M059J (cell line): Measurements from ENCODE around the gene MCHR2. TPM values are rescaled to one million over a fixed set of nuclear protein-coding genes. Genes with fewer than 3 reads are reported as not detected.
"Not testable (repeated sequence)": the region's sequence is repeated elsewhere in the genome, so short reads cannot be mapped to it uniquely, and the experiment has no call there.

Experiments
- DNase-seq: peaks from one replicate; pipeline ENCODE4 v3.0.0-alpha.2; 2012; ENCODE audit warnings: low read depth
- total RNA-seq: library from RNA; depleted of rRNA; stranded (reverse); fragments of >200 nt; shearing (Covaris generic); gene quantifications from 2 replicates; pipeline ENCODE4 v1.2.3, GENCODE V29; 2014; rRNA removed

Gene MCHR2, protein sequence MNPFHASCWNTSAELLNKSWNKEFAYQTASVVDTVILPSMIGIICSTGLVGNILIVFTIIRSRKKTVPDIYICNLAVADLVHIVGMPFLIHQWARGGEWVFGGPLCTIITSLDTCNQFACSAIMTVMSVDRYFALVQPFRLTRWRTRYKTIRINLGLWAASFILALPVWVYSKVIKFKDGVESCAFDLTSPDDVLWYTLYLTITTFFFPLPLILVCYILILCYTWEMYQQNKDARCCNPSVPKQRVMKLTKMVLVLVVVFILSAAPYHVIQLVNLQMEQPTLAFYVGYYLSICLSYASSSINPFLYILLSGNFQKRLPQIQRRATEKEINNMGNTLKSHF
- 0.15 TPM in 1 of 2 replicates, not detected in the other for total RNA-seq

- DNase-seq, result no peak
These were observed at the start of gene MCHR2 for GRCh38 chr6:99993533-99994251. MCHR2 (minus strand) TSS chr6:99994223; CDS start chr6:99956147, 38,076 bp downstream.

- not testable (repeated sequence) for DNase-seq
These were observed 44.5 kb upstream of the MCHR2 start for GRCh38 chr6:100038546-100038945.

DNA sequence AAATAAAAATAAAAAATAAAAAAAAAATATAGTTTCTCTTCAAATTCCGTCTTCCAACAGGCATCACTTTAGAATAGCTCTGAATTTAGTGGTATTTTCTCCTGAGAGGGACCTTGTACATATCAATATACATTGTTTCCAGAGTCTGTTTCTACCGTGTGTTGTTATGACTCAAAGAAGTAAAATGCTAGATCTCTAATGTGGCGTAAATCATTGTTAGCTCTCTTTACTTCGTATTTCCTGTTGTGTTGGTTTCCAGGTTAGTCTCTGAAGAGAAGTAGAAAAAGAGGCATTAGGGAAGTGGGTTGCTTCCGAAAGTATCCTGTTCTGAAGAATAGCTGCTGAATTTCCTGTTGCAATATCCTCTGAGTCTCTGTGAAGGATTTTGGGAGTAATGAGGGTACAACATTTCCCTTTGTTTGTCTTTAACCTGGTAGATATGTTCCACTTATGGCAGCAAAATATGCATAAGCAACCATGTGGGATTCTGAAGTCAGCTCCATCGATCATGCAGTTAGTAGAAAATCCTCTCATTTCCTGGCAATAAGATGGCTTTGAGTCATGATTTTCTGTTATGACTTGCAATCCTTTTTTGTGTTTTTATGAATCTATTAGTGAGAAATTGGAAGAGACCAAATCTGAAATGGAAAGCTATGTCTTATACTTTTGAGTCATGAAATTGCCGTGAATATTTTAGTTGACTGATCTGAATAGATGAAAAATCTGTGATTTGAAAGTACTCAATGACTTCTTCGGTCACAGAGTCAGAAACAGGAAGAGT, 42.0 kb upstream of the MCHR2 start:
- peak; percentile 62 for DNase-seq

GRCh38 chr6:100023798-100024197, 29.8 kb upstream of the MCHR2 start:
- no peak for DNase-seq

- no peak for DNase-seq
These were observed 28.8 kb upstream of the MCHR2 start for GRCh38 chr6:100022847-100023246.

DNA sequence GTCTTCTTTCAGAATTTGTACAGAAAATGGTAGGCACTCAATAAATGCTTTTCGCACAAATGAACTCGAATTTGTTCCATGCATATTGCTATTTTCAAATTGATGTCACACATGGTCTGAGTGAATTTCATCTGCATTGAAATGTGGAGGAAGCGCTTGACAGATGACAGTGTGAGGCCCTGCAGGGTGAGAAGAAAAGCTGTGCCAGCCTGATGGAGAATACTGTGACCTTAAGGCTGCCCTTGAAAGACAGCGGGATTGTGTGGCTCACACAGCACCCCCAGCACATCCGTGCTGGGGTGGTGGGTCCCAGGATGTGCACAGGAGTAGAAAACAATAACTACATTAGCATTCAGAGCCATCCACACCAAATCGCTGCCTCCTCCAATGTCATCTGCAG, 14.8 kb upstream of the MCHR2 start:
- DNase-seq, result no peak

DNA sequence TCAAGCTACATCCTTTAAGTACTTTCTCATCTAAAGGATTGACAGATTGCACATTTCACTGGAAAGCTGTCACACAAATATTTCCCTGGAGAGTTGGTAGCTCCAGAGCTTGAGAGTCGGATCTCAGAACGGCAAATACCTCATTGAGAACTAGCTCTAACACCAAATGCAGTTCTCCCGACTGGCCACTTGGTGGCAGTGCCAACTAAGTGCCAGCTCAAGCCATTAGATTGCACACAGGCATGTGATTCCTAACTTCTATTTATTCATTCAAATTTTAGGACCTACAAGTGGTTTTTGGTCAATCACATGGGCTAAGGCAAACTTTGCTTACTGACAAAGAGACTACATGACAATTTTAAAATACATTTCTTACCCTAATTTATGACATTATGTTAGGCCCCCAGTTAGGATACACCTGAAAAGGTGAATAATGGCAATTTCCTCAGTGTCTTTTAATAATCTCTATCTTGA, 7.9 kb upstream of the MCHR2 start:
- DNase-seq, result peak; percentile 44

DNA sequence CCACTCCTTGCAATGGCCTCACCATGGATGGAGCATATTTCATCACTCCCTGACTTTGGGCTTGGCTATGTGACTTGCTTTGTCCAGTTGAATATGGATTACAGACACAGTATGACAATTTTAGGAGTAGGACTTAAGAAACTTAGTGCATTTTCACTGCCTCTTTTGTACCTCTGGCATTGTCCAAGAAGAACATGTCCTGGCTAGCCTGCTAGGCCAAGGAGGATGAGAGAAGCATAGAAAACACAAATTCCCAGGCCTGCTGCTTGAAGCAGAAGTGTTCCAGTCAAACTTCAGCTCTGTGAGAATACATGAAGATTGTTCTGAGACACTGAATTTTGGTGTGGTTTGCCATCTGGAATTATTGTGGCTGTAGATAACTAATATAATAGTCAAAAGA, 3.1 kb upstream of the MCHR2 start:
- DNase-seq, result no peak

DNA sequence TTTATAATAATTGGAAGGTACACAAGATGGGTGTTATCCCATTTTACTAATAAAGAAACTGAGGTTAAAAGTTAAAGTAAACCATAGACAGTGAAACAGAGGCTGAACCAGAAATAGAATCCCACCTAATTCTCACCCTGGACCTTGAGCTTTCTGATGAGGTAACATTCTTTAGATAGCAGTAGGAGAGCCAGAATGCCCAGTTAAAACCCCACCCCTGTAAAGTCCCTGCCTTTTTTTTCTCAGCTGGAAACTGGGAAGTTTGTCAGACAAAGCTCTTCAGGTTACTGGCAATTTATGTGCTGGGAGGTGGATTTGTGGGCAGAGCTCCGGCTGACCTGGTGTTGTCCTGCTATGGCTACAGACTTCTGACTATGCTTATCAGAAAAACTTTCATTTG, 1.9 kb upstream of the MCHR2 start:
- DNase-seq, result no peak

- DNase-seq, result no peak
These were observed 884 bp downstream of the MCHR2 start for GRCh38 chr6:99993146-99993532.

- no peak for DNase-seq
These were observed 2.1 kb downstream of the MCHR2 start for GRCh38 chr6:99991955-99992354.

DNA sequence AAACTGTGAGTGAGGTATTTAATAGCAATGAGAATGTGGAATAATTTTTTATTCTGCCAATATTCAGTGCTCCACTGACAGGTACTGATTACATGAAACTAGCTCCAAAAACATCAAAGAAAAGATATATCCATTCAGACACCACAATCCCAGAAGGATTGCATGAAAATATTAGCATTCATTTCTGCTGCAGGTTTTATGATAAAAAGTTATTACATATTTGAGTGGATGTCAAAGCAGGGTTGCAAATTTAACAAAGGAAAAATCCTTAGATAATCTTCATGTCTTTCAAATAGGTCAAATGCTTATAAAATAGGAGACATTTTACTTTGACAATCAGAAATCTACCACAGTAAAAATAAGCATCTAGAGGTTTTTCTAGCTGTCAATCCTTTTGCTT, 13.3 kb downstream of the MCHR2 start:
- DNase-seq, result no peak

GRCh38 chr6:99979953-99980352, 14.1 kb downstream of the MCHR2 start:
- DNase-seq, result no peak

DNA sequence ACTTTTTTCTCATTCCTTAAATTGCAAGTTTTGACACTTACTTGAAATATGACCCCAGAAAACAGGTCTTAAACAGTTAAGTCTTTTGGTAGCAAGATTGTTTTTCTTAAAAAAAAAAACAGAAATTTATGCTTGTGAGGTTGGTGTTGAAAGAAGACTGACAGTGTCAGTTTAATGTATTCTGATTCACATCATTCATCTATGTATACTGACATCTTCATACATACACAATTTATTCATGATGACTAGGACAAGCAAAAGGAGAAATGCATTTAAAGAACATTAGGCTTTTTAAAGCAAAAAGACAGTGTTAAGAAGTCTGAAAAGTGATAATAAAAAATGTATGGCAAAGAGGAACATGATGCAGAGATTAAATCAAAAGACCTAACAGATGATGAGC, 27.0 kb downstream of the MCHR2 start:
- no peak for DNase-seq

GRCh38 chr6:99960027-99960426, 34.0 kb downstream of the MCHR2 start:
- DNase-seq, result no peak

DNA sequence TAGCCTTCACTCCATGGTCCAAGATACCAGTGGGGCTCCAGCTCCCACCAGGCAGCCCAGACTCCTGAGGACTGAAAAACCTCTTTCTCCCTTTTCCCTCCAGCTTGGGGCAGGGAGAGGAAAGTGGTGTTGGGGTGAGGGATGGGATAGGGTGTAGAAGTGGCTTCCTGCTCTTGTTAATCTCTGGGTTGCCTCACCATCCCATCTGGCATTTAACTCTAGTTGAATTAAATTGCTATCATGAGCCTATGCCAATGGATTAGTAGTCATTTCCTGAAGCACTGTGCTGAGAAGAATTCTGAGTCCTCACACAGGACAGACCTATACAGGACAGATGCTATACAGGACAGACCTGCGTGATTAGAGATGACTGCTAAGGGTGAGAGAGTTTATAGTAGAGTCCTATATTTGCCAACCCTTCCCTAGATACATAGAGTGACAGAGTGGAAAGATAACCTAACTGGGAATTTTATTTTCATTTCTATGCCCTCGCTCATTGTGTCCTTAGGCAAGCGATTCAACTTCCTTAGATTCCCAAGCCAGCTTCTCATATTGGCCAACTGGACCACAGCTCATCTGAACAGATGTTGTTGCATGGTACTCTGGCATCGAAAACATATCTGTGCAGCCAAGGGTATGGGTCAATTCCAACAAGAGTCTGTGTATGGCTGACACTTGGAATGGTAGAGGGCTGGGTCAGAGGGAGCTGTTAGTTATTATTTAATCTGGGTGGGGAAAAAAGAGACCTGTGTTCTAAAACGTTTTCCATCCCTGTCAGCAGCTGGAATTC, 42.8 kb downstream of the MCHR2 start:
- no peak for DNase-seq

DNA sequence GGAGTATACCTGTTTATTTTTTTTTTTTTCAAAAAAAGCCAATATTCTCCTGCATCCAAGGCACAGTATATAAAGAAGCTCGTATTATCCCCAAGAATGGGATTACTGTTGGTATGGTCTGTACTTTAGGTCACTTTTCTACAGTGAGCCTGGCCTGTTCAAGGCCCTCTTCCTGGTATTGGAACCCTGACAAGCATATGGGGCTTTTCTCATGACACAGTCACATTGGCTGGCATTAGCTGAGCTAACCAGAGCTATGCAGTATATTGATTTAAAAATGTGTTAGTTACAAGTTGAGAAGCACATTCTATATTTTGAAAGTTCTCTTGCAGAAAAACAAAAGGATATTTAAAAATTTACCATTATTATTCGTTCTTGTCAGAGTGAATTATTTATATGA, 48.0 kb downstream of the MCHR2 start:
- no peak for DNase-seq

- no peak for DNase-seq
These were observed 50.2 kb downstream of the MCHR2 start for GRCh38 chr6:99943846-99944245.

DNA sequence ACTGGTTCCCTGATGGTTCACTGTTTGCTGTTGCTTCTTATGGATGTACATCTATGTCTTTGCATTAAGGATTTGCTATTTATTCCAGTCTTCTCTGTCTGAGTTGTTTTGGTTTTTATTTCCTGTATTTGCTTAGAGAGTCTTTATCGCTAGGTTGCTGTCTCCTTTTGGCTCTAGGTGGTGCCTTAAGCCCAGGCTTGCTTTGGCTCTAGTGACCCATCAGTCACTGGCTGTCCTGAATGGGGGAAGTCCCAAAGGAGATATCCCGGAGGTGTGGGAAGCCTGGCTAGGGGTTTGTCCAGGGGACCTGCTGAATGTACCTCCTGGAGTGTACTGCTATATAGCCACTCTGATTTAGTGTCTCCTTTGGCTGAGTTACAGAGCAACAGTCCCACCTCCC, 53.4 kb downstream of the MCHR2 start:
- no peak for DNase-seq

DNA sequence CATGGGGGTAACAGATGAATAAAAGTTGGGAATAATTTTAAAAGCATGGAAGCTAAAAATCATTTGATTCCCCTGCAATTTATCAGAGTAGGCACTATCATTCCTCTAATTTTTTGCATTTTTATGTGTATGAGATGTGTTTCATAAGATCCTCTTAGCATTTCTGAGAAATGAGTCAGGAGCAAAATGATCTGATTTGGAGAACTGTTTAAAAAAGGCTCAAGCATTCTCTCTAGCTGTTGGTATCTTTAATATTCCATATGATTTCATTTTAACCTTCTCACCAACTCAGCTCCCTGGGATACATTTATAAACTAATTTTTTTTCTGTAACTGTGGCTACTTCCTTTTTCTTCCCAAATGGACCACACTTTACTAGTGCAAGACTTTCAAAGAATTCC, 60.9 kb downstream of the MCHR2 start:
- DNase-seq, result peak; percentile 65

DNA sequence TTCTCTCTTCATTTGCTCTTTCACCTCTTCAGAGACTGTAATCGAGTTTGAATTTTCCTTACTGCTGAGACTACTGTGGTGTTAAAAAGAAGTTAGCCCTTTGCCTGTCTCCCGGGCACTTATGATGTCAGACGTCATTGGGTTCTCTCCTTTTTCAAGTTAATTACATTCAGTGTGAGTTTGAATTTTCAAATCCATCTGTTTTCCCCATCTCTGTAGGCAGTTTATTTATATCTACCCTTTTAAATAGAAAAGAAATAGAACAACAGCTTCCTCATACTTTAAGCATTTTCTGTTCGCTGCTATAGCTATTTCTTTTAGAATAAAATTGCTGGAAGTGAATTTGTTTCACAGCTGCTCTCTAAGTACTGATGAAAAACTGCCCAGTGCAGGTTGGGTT, 81.4 kb downstream of the MCHR2 start:
- DNase-seq, result no peak
